ENCODE measurements around the gene RUNX2. TPM values are rescaled to one million over a fixed set of nuclear protein-coding genes. Genes with fewer than 3 reads are reported as not detected.

Gene RUNX2
- total and polyA plus RNA-seq, 10 of the 15 experiments (the other 5 are each of a cell fraction or from before 2014, with no cell fraction given) = 0.01 to 0.77 (median 0.15) TPM; not detected in 3

DNA sequence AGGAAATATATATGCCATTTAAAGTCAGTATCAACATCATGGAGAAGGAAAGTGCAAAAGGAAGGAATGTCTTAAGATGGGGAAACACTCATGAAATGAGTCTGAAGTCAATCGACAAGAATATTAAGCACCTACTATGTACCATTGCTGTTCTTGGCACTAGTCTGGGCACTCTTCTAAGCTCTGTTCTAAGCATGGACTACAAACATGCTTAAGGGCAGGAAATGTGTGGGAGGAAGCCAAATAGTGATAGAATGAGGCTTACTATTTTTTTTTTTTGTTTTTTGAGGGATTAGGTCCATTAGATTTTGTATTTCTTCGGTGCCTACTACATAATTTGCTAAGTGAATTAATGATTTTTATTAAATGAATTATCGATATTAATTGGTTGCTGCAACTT is 133.4 kb downstream of the RUNX2 start (continued):
- TF ChIP-seq ZBTB4 (CRISPR knock-in tag; IDR thresholded peaks at IDR 0.05) = no peak
- no peak for TF ChIP-seq CREB1 (IDR thresholded peaks at IDR 0.05; ENCODE audit: low read depth)

- Histone ChIP-seq H3K4me1 (ENCODE audit: control insufficient read depth, insufficient read depth, low read length) (no peaks in the 10 kb centered on the region), H3K4me2 (ENCODE audit: control insufficient read depth, insufficient read depth) (no peak overlapping the region), H3K27ac (ENCODE audit: control insufficient read depth, insufficient read depth) (no peak overlapping the region), H3K36me3 (ENCODE audit: control insufficient read depth in 2 of 2, insufficient read depth in 2 of 2, low read length in 1 of 2) (no peaks in the 10 kb centered on the region), H3K4me3 (no peak overlapping the region), H2AFZ (ENCODE audit: control insufficient read depth, low read depth, low read length) (no peak overlapping the region), H3K9me3 (replicated peaks; ENCODE audit: control insufficient read depth, insufficient read depth, low read length) (no peaks in the 10 kb centered on the region), H3K79me2 (ENCODE audit: control insufficient read depth, insufficient read depth, low read length) (no peaks in the 10 kb centered on the region), H3K27me3 (replicated peaks in 1 of 2; ENCODE audit: control insufficient read depth in 2 of 2, insufficient read depth in 2 of 2, low read length in 1 of 2) (no peaks in the 10 kb centered on the region; a peak in 1 of 4 replicates), H3K9ac (ENCODE audit: control insufficient read depth, insufficient read depth, low read length) (no peak overlapping the region), H4K20me1 (ENCODE audit: control insufficient read depth, insufficient read depth) (no peaks in the 10 kb centered on the region)
- ChIA-PET POLR2A (no interaction called here), SMC1A (ENCODE audit: uncharacterized antibody, unreplicated experiment) (no interaction called here), CTCF (interaction anchor here (0.8 kb wide), 1 partner anchor 11 kb away, joined by 3 read pairs; no protein-coding TSS in a partner anchor), RAD21 (ENCODE audit: unreplicated experiment) (no interaction called here)
- TF ChIP-seq NFYA (IDR thresholded peaks at IDR 0.05; ENCODE audit: borderline replicate concordance, low read depth, low read length) (no peak), STAT3 (IDR thresholded peaks at IDR 0.05; ENCODE audit: low read depth, low read length) (no peak), DPF2 (IDR thresholded peaks at IDR 0.05) (no peak)
- TF ChIP-seq, protein P1, sequence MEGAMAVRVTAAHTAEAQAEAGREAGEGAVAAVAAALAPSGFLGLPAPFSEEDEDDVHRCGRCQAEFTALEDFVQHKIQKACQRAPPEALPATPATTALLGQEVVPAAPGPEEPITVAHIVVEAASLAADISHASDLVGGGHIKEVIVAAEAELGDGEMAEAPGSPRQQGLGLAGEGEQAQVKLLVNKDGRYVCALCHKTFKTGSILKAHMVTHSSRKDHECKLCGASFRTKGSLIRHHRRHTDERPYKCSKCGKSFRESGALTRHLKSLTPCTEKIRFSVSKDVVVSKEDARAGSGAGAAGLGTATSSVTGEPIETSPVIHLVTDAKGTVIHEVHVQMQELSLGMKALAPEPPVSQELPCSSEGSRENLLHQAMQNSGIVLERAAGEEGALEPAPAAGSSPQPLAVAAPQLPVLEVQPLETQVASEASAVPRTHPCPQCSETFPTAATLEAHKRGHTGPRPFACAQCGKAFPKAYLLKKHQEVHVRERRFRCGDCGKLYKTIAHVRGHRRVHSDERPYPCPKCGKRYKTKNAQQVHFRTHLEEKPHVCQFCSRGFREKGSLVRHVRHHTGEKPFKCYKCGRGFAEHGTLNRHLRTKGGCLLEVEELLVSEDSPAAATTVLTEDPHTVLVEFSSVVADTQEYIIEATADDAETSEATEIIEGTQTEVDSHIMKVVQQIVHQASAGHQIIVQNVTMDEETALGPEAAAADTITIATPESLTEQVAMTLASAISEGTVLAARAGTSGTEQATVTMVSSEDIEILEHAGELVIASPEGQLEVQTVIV (IDR thresholded peaks at IDR 0.05; ENCODE audit: borderline replicate concordance, partially characterized antibody) = no peak
- TF ChIP-seq, protein P2, sequence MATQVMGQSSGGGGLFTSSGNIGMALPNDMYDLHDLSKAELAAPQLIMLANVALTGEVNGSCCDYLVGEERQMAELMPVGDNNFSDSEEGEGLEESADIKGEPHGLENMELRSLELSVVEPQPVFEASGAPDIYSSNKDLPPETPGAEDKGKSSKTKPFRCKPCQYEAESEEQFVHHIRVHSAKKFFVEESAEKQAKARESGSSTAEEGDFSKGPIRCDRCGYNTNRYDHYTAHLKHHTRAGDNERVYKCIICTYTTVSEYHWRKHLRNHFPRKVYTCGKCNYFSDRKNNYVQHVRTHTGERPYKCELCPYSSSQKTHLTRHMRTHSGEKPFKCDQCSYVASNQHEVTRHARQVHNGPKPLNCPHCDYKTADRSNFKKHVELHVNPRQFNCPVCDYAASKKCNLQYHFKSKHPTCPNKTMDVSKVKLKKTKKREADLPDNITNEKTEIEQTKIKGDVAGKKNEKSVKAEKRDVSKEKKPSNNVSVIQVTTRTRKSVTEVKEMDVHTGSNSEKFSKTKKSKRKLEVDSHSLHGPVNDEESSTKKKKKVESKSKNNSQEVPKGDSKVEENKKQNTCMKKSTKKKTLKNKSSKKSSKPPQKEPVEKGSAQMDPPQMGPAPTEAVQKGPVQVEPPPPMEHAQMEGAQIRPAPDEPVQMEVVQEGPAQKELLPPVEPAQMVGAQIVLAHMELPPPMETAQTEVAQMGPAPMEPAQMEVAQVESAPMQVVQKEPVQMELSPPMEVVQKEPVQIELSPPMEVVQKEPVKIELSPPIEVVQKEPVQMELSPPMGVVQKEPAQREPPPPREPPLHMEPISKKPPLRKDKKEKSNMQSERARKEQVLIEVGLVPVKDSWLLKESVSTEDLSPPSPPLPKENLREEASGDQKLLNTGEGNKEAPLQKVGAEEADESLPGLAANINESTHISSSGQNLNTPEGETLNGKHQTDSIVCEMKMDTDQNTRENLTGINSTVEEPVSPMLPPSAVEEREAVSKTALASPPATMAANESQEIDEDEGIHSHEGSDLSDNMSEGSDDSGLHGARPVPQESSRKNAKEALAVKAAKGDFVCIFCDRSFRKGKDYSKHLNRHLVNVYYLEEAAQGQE (IDR thresholded peaks at IDR 0.05; ENCODE audit: low read depth, low read length) = no peak
- 23% methylated on average over 7 of the region's 7 CpGs for WGBS (ENCODE audit: insufficient coverage, insufficient replicate concordance, low lambda C conversion rate, missing lambda C conversion rate)
- FAIRE-seq (no peak), DNase-seq (ENCODE audit: low read depth, low spot score) (no peak), ATAC-seq (no peak)
- in situ Hi-C loops (cut with MboI) = no loop called here
- intact Hi-C loops (cut with micrococcal nuclease; ENCODE audit: unreplicated experiment) = no loop called here
- no TSS peak for BruUV-seq (replicated peaks)
These were observed 134.3 kb downstream of the RUNX2 start for GRCh38 chr6:45462190-45463134.
